ENCODE results near the gene ERCC2. TPM values are rescaled to one million over a fixed set of nuclear protein-coding genes. Genes with fewer than 3 reads are reported as not detected.
A peak's percentile ranks its signal among the peaks of the same experiment; 100 is the strongest.

Gene ERCC2
- total and polyA plus RNA-seq, 2 experiments from 2014 or later = 19.2 to 69.1 TPM

DNA sequence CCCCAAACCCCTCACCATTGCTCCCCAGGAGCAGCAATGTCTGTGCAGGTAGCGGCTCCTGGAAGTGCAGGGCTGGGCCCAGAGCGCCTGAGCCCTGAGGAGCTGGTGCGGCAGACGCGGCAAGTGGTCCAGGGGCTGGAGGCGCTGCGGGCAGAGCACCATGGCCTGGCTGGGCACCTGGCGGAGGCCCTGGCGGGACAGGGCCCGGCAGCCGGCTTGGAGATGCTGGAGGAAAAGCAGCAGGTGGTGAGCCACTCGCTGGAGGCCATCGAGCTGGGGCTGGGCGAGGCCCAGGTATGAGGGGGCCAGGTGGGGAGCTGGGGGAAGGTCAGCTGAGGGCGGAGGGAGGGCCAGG lies 24.9 kb downstream of the ERCC2 start:
- Histone ChIP-seq H3K36me3 (no peaks in the 10 kb centered on the region), H3K27ac (no peak overlapping the region), H3K4me3 (no peak overlapping the region), H3K4me1 (ENCODE audit: low read depth) (no peaks in the 10 kb centered on the region), H3K27me3 (peaks cover 17% of the 10 kb centered on the region), H3K9me3 (ENCODE audit: low read depth) (no peaks in the 10 kb centered on the region)
- no peak for DNase-seq (ENCODE audit: low read depth in 1 of 2, low spot score in 1 of 2)
- TF ChIP-seq, protein P1, sequence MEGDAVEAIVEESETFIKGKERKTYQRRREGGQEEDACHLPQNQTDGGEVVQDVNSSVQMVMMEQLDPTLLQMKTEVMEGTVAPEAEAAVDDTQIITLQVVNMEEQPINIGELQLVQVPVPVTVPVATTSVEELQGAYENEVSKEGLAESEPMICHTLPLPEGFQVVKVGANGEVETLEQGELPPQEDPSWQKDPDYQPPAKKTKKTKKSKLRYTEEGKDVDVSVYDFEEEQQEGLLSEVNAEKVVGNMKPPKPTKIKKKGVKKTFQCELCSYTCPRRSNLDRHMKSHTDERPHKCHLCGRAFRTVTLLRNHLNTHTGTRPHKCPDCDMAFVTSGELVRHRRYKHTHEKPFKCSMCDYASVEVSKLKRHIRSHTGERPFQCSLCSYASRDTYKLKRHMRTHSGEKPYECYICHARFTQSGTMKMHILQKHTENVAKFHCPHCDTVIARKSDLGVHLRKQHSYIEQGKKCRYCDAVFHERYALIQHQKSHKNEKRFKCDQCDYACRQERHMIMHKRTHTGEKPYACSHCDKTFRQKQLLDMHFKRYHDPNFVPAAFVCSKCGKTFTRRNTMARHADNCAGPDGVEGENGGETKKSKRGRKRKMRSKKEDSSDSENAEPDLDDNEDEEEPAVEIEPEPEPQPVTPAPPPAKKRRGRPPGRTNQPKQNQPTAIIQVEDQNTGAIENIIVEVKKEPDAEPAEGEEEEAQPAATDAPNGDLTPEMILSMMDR (IDR thresholded peaks at IDR 0.05; ENCODE audit: low read depth, low read length) = no peak

DNA sequence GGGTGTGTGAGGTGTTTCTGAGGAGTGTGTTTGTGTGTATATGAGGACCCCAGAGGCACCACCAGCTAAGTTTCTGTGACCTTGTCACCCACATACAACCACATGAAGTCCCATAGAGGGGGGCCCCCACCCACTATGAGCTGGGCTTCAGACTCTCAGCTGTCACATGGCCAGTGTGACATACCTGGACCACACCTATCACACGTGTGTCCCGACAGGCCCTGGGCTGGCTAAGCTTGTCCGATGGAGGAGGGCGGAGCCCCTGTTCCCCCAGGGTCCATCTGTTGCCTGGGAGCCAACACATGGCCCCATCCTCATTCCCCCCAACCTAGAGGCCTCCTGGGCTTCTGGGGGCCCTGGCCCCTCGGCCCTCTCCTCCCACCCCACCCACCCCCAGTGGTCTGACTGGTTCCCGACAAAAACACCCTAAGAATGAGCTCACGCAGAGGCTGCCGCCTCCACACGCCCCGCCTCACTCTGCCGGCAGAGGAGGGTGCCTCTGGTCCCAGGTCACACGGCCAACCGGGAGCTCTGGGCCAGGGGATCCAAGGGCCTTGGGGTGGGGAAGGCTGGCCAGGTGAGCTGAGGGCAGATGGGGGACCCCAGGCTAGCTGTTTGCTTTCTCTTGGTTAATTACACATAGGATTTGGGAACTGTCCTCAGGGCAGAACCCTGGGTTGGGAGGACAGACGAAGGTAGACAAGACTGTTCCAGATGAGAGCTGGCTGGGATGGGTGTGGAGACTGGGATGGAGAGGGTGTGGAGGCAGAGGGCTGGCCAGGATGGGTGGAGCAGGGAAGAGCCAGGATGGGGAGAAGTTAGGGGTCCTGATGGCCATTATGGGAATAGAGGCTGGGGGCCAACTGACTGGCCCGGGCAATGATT lies 25.5 kb downstream of the ERCC2 start:
- no peak overlapping the region for H3K27ac ChIP-seq
- no peaks in the 10 kb centered on the region for H3K36me3 ChIP-seq
- TF ChIP-seq, protein P1 (IDR thresholded peaks at IDR 0.05; ENCODE audit: low read depth, low read length) = no peak
- peaks cover 23% of the 10 kb centered on the region for H3K27me3 ChIP-seq
- DNase-seq (ENCODE audit: low read depth in 1 of 2, low spot score in 1 of 2) = no peak
- no peaks in the 10 kb centered on the region for H3K9me3 ChIP-seq (ENCODE audit: low read depth)
- no peaks in the 10 kb centered on the region for H3K4me1 ChIP-seq (ENCODE audit: low read depth)
- no peak overlapping the region for H3K4me3 ChIP-seq

DNA sequence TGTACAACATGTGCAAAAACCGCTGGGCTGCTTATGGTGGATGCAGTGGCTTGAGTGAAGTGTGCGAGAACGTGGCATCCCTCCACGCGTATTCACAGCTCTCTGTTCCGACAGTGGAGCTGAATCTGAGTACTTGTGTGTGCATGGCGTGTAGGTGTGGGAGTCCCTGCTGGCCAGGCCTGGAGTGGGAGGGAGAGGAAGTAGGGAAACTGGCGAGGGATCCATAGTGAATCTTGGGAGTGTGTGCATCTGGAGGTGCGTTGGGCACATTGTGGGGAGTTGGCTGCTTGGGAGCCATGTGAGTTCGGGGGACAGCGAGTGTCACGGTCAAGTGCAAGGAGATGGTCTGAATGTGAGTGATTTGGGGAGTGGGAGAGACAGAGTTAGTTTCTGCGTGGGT lies 27.5 kb downstream of the ERCC2 start:
- H3K4me3 ChIP-seq = no peak overlapping the region
- TF ChIP-seq, protein P1 (IDR thresholded peaks at IDR 0.05; ENCODE audit: low read depth, low read length) = no peak
- H3K27ac ChIP-seq = no peak overlapping the region
- no peak for DNase-seq (ENCODE audit: low read depth in 1 of 2, low spot score in 1 of 2)
- H3K27me3 ChIP-seq = peaks cover 31% of the 10 kb centered on the region
- no peaks in the 10 kb centered on the region for H3K4me1 ChIP-seq (ENCODE audit: low read depth)
- H3K9me3 ChIP-seq (ENCODE audit: low read depth) = no peaks in the 10 kb centered on the region
- H3K36me3 ChIP-seq = no peaks in the 10 kb centered on the region

DNA sequence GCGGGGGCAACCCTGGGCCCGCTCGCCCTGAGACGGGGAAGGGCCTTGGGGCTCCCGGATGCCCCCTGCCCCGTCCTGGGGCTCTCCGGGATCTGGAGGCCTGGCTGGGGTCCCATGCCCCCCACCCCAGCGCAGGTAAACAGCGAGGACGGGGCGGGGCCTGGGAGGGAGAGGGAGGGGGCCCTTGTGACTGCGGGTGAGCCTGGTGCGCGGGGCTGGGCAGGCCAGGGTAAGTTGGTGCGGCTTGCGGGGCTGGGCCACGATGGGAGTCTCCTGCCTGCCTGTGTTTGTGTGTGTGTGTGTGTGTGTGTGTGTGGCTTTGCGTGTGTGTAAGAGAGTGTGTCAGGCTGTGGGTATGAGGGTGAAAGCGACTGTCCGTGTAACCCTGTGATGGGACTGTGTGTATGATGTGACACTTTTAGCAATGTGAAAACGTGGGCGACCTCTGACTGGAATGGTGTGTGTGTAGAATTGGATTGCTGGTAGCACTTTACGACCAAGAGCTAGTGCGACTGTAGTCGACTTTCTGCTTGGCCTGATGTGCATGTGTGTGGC lies 29.4 kb downstream of the ERCC2 start:
- peak overlapping the region; percentile 44 for H3K4me3 ChIP-seq
- no peaks in the 10 kb centered on the region for H3K36me3 ChIP-seq
- no peak for DNase-seq (ENCODE audit: low read depth in 1 of 2, low spot score in 1 of 2)
- H3K27me3 ChIP-seq = peaks cover 31% of the 10 kb centered on the region
- no peaks in the 10 kb centered on the region for H3K9me3 ChIP-seq (ENCODE audit: low read depth)
- H3K27ac ChIP-seq = no peak overlapping the region
- no peaks in the 10 kb centered on the region for H3K4me1 ChIP-seq (ENCODE audit: low read depth)
- TF ChIP-seq, protein P1 (IDR thresholded peaks at IDR 0.05; ENCODE audit: low read depth, low read length) = no peak

DNA sequence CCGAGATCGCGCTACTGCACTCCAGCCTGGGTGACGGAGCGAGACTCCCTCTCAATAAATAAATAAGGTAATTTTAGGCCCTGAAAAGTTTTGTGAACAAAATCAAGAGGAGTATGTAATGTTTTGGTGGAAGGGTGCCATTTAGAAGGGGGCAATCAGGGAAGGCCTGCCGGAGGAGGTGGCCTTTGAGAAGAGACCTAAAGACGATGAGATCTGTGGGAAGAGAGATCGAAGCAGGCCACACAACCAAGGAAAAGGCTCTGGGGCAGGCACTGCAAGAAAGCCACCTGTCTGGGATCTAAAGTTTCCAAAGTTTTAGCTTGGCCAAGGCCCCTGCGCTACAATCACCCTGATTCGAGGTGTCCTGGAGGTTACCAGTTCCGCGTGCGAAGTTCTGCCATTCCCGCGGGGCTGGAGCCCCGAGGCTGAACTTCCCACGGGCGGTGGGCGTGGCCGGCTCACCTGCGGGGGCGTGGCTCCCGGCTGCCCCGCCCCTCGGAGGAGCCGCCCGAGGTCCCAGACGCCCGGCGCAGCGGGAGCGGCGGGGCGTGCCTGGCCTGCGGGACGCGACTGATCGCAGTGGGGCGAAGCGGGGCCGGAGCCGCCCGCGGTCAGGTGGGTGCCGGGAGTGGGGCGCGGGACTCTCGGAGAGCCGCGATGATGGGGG lies 30.0 kb downstream of the ERCC2 start, which contains the start of gene KLC3:
Gene KLC3 (plus strand): TSS at position 519 of the 667 bp plus-strand sequence. CDS start 4,792 bp downstream, outside the sequence.
- TF ChIP-seq, protein P1 (IDR thresholded peaks at IDR 0.05; ENCODE audit: low read depth, low read length) = no peak
- peak in 1 of 2 donors; percentile 68 for DNase-seq (ENCODE audit: low read depth in 1 of 2, low spot score in 1 of 2)
- Histone ChIP-seq H3K4me3 (peak within 1 kb of the TSS; percentile 44), H3K27ac (no peak within 1 kb of the TSS), H3K36me3 (no peaks in the 10 kb centered on the region), H3K9me3 (ENCODE audit: low read depth) (no peaks in the 10 kb centered on the region), H3K27me3 (peaks cover 31% of the 10 kb centered on the region), H3K4me1 (ENCODE audit: low read depth) (no peaks in the 10 kb centered on the region)

All from cardiac muscle cell (in vitro differentiated cells and primary cell).